CD4-positive, alpha-beta T cell treated with Interleukin-10 for 1 hour (primary cell): Measurements from ENCODE around the gene GSTCD.

ENCODE experiments used
- DNase-seq: peaks from one replicate; pipeline ENCODE4 v3.0.0-alpha.2; 2020

Gene GSTCD

GRCh38 chr4:105896461-105896942, 187.9 kb downstream of the GSTCD start:
- no peak for DNase-seq
